Measurements from ENCODE around the gene TMEM178A.
A peak's percentile ranks its signal among the peaks of the same experiment; 100 is the strongest.

TMEM178A gene

GRCh38 chr2:39665811-39666490 is at the start of gene TMEM178A:
Gene TMEM178A, plus strand, starts transcription at chr2:39665917. Its CDS starts 58 bp downstream, at chr2:39665975.
- TF ChIP-seq TAF1 (IDR thresholded peaks at IDR 0.05; ENCODE audit: low read depth) (no peak), MAX (IDR thresholded peaks at IDR 0.05) (peak; percentile 9; the same call in 1 of the 2 replicates)

GRCh38 chr2:39618236-39618635 is 47.5 kb upstream of the TMEM178A start:
- no peak for TF ChIP-seq CREB1 (IDR thresholded peaks at IDR 0.05; ENCODE audit: low read depth)
- no peak for TF ChIP-seq YY1 (IDR thresholded peaks at IDR 0.05; ENCODE audit: low read depth)
- TF ChIP-seq TEAD4 (IDR thresholded peaks at IDR 0.05) = no peak
- TF ChIP-seq NFIC (IDR thresholded peaks at IDR 0.05) = no peak
- TF ChIP-seq TAF1 (IDR thresholded peaks at IDR 0.05; ENCODE audit: low read depth) = no peak
- no peak for TF ChIP-seq ZBTB7A (IDR thresholded peaks at IDR 0.05; ENCODE audit: low read depth)
- TF ChIP-seq EP300 (IDR thresholded peaks at IDR 0.05; ENCODE audit: borderline replicate concordance) = no peak
- TF ChIP-seq, protein P1, sequence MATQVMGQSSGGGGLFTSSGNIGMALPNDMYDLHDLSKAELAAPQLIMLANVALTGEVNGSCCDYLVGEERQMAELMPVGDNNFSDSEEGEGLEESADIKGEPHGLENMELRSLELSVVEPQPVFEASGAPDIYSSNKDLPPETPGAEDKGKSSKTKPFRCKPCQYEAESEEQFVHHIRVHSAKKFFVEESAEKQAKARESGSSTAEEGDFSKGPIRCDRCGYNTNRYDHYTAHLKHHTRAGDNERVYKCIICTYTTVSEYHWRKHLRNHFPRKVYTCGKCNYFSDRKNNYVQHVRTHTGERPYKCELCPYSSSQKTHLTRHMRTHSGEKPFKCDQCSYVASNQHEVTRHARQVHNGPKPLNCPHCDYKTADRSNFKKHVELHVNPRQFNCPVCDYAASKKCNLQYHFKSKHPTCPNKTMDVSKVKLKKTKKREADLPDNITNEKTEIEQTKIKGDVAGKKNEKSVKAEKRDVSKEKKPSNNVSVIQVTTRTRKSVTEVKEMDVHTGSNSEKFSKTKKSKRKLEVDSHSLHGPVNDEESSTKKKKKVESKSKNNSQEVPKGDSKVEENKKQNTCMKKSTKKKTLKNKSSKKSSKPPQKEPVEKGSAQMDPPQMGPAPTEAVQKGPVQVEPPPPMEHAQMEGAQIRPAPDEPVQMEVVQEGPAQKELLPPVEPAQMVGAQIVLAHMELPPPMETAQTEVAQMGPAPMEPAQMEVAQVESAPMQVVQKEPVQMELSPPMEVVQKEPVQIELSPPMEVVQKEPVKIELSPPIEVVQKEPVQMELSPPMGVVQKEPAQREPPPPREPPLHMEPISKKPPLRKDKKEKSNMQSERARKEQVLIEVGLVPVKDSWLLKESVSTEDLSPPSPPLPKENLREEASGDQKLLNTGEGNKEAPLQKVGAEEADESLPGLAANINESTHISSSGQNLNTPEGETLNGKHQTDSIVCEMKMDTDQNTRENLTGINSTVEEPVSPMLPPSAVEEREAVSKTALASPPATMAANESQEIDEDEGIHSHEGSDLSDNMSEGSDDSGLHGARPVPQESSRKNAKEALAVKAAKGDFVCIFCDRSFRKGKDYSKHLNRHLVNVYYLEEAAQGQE (IDR thresholded peaks at IDR 0.05; ENCODE audit: low read depth) = no peak
- no peak for TF ChIP-seq EGR1 (IDR thresholded peaks at IDR 0.05)
- TF ChIP-seq CEBPB (IDR thresholded peaks at IDR 0.05) = no peak
- no peak for TF ChIP-seq MAX (IDR thresholded peaks at IDR 0.05)

DNA sequence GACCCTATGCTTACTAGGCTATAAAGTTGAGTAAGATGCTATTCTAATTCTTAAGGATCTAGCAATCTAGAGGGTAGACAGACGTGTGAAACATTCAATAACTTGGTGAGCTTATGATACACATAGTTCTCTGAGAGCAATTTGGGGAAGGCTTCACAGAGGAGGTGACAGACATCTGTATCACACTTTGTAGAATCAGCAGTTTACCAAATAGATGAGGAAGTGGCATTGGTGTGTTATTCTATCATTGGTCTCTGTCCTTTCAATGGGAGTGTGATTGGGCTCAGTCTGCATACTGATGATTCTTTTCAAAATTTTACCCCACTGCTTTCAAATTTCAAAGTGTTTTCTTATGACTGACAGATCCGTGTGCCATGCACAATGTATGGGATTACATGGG is 47.0 kb upstream of the TMEM178A start:
- no peak for TF ChIP-seq USF1 (IDR thresholded peaks at IDR 0.05)
- no peak for TF ChIP-seq TAF1 (IDR thresholded peaks at IDR 0.05; ENCODE audit: low read depth)
- TF ChIP-seq ZBTB7A (IDR thresholded peaks at IDR 0.05; ENCODE audit: low read depth) = no peak
- no peak for TF ChIP-seq CEBPB (IDR thresholded peaks at IDR 0.05)
- no peak for TF ChIP-seq TEAD4 (IDR thresholded peaks at IDR 0.05)
- TF ChIP-seq, protein P1 (IDR thresholded peaks at IDR 0.05; ENCODE audit: low read depth) = no peak

GRCh38 chr2:39620067-39620466 is 45.6 kb upstream of the TMEM178A start:
- TF ChIP-seq EP300 (IDR thresholded peaks at IDR 0.05; ENCODE audit: borderline replicate concordance) (no peak), CEBPB (IDR thresholded peaks at IDR 0.05) (no peak), TEAD4 (IDR thresholded peaks at IDR 0.05) (no peak), USF1 (IDR thresholded peaks at IDR 0.05) (no peak), NFIC (IDR thresholded peaks at IDR 0.05) (peak; percentile 72), TCF12 (IDR thresholded peaks at IDR 0.05; ENCODE audit: low read depth) (no peak)

DNA sequence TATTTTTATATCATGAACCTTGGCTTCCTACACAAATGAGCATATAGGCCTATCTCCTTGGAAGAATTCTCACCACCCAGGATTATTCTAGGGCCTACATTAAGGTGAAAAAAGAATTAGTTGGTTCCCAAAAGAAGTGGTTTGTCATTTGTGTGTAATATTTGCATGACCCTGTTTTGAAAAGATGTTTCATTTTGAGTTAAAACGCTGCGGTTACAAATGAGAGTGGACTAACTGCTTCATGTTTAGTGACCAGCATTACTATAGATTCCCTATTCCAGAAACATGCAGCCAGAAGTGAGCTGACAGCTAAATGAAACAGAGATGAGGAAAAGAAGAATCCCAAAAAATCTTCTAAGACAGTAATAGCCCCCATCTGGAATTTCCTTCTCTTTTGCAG is 44.1 kb upstream of the TMEM178A start:
- TF ChIP-seq ZBTB7A (IDR thresholded peaks at IDR 0.05; ENCODE audit: low read depth) (no peak), MAX (IDR thresholded peaks at IDR 0.05) (no peak), FOXM1 (IDR thresholded peaks at IDR 0.05; ENCODE audit: borderline replicate concordance, low read depth) (no peak), TEAD4 (IDR thresholded peaks at IDR 0.05) (no peak), EP300 (IDR thresholded peaks at IDR 0.05; ENCODE audit: borderline replicate concordance) (no peak), EGR1 (IDR thresholded peaks at IDR 0.05) (no peak), TCF12 (IDR thresholded peaks at IDR 0.05; ENCODE audit: low read depth) (no peak), NFIC (IDR thresholded peaks at IDR 0.05) (no peak), CREB1 (IDR thresholded peaks at IDR 0.05; ENCODE audit: low read depth) (no peak), USF1 (IDR thresholded peaks at IDR 0.05) (no peak), CEBPB (IDR thresholded peaks at IDR 0.05) (no peak), YY1 (IDR thresholded peaks at IDR 0.05; ENCODE audit: low read depth) (no peak)
- TF ChIP-seq, protein P1 (IDR thresholded peaks at IDR 0.05; ENCODE audit: low read depth) = no peak

Measured in Ishikawa (cell line).